IPS-NIHi7 (cell line): Measurements from ENCODE around the gene NUB1.
A peak's percentile ranks its signal among the peaks of the same experiment; 100 is the strongest.

Experiments
- DNase-seq: peaks from one replicate; pipeline ENCODE4 v3.0.0; 2012; ENCODE audit warnings: mixed read lengths; ENCODE audit errors: extremely low spot score

The NUB1 gene

DNA sequence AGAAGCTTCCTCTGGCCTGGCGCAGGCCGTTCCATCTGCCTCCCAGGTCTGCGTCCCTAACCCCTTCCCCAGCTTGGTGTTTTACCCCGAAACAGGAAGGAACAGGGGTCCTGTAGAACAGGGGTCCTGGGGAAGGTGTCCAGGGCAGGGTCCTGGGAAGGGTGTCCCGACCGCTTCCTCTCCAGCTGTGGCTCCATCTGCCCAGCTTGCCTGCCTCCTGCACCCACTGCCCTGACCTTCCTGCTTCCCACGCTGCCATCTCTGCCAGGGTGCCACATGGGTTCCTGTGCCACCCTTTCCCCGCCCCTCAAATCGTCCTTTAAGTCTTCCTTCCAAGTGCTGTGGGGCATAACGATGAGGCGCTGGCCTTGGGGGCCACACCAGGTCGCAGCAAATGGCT is 35.8 kb downstream of the NUB1 start:
- DNase-seq = no peak

DNA sequence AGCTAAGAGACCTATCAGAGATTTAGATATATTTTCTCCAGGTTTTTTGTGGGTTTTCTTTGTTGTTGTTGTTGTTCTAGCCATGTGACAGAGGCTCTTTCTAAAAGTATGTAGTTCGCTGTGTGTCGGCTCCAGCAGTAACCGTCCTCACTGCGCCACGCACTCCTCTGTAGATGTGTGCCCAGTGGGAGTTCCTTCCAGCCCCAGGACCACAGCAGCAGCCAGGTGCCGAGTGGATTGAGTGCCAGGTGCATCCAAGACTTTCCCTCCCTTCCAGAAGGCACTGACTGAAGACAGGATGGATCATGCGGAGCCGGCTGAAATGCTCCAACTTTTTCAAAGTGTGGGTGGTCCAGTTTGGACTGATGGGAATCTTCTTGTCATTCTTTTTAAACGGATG is 36.4 kb downstream of the NUB1 start:
- DNase-seq = no peak

DNA sequence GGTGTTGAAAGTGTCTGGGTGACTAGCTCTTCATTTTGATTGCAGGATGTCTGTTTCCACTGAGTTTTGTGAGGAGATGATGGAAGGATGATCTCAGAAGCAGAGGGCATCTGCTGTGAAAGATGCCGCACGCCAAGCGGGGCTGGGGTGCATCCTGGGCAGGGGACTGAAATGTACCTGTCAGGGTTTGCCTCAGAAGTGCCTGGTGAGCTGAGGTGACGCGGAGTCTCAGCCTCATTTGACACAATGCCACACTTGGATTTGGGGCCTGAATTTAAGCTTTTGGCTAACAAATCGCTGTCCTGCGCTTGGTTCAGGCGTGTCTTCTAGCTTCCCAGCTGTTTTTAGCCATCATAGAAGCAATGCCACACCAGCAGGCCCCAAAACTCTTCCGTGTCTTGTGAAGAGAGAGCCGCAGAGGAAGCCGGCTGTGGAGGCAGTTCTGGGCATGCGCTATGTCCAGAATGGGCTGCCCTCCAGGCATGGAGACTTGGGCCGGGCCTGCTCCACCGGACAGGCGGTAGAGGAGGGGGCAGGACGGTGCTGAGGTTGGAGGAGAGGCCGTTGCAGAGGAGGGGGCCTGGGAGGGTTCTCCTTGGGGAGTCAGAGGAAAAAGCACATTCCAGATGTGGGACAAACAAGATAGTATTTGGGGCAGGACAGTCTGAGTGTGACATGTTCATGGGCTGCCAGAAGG is 37.0 kb downstream of the NUB1 start:
- no peak for DNase-seq

DNA sequence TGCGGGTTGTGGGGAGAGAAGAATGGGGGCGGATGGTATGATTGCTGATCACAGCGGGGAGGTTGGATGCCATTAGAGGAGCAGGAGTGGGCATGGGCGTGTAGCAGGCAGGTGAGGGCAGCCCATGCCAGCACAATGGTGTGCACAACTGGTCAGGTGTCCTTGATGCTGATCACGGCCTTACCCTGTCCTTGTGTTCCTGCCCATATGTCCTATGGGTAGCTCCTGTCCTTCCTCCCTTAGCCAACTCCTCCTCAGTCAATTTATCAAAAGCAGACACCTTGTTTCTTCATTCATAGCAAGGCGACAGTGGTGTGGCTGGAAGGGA is 37.5 kb downstream of the NUB1 start:
- DNase-seq = no peak

DNA sequence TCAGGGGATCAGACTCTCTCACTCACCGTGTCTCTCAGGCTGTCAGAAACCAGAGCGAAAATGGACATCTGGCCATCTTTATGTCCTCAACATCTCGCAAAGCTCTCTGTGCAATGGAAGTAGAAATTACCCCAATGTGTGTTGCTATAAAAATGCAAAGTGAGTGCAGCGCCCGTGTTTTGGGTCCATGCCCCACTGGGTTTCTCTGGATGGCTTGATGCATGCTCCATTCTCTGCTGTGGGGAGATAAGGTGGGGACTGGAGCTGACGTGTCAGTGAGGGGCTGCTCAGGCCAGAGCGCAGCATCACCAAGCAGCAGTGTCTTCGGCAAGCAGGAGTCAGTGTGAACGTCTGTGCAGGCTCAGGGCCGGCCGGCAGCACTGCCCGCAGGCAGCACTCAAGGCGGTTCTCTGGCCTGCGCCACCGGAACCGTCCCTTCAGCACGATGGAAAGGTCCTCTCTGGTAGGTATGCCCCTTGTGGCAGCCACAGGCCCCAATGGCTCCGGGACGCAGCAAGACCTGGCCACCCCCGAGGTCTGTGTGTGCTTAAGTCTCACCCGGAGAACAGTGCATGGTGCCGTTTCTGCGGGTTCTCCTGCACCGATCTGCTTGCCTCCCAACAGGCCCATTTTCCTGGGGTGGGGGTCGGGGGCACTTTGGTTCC is 38.1 kb downstream of the NUB1 start:
- DNase-seq = peak; percentile 60

DNA sequence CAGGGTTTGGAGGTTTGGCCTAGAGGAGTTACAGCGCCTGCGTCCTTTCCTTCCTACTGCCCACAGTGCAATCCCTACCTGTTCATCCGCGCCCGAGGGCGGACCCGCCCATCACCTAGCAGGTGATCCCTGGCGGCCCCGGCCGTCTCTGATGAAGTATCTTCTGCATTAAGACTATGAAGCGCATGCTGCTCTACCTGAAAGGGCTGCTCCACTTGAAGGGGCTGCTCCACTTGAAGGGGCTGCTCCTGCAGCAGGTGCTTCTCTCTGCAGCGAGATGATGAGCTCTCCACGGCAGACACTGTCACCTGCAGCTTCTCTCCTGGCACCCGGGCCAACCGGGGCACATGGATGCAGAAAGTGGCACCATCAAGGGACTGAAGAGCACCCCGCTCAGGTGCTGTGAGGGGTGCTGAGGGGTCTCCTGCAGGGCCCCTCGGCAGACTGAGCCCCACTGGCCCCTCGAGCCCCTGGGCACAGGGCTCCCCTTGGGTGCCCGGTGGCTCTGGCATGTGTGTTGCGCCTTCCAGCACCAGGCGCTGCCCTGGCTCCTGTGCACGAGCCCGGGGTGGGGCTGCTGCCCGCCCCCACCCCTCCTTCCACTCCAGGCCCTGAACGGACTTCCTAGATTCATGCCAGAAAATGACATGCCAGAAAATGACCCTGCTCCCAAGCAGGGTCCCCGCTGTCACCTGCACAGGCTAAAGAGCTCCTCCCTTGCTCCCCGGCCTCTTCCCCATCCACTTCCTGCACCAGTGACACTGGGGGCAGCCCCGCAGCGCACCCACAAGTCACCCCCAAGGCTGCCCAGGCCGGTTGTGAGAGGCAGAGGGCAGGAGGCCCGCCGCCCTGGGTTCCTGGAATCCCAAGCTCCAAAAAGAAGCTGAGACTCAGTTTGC is 38.8 kb downstream of the NUB1 start:
- no peak for DNase-seq

DNA sequence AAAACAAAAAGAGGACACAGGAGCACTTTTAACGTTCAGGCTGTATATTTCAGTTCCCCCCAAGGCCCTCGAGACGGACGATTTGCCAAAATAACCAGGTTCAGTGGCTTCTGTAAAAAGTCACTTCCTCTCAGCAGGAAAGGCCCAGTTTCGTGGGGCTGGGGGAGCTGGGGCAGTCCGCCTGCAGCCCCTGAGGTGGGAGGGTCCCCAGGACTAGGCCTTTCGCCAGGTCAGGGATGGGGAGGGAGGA is 39.4 kb downstream of the NUB1 start:
- DNase-seq = no peak

DNA sequence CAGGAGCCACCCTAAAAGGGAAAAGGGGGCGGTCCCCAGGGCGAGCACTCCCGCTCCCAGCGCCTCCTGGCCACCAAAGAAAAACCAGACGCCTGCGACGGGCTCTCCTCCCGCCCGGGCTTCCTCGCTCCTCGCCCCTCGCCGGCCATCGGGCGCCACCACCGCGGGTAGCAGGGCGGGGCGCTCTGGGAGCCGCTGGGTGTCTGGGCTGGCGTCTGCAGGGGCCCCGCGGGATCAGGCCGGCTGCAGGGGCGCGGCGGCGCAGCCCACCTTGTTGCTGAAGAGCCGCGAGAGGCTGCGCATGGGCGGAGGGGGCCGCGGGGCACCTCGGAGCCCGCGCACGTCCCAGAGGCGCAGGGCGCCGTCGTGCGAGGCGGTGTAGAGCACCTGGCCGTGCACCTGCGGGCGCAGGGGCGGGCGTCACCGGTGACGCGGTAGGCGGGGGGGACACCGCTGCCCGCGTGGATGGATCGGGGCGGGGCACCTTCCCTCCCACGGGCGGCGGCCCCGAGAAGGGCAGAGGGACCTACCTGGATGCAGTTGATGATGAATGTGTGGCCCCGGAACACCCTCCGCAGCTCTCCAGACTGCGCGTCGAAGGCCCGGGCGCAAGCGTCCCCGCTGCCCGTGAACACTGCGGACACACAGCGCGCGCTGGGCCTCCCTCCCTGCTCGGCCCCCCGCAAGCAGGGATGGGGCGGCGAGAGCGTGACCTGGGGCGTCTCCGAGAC is 39.9 kb downstream of the NUB1 start:
- DNase-seq = peak; percentile 88

DNA sequence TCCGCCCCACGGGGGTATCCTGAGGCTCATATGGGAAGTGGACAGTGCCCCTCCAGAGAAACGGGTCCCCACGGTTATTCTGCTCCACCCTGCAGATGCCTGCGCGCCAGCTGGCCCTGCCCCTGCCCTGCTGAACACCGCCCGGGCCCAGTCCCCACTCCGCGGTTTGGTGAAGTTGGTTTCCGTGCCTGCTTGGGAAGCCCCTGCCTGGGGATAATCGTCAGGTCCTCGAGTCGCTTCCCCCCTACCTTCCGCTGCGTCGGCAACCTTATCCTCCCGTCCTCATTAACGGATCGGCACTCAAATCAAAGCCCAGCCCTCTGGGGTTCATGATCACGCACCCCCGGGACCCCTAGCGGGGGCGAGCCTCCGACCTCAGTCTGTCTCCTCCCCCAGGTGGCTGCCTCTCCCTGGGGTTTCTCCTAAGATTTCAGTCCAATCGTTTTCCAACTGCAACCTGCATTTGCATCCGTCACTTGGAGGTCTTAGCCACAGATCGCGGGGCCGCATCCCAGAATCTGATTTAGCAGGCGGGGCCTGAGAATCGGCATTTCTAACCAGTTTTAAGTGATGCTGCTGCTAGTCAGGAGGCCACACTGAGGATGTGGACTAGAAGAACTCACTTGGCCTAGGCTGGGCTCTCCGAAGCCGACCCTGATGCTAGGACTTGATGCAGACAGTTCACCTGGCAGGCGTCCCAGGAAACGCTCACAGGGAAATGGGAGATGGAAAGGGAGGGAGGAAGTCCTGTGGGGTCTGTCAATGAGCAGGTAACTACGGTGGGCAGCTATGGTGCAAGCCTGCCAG is 40.7 kb downstream of the NUB1 start:
- peak; percentile 45 for DNase-seq

DNA sequence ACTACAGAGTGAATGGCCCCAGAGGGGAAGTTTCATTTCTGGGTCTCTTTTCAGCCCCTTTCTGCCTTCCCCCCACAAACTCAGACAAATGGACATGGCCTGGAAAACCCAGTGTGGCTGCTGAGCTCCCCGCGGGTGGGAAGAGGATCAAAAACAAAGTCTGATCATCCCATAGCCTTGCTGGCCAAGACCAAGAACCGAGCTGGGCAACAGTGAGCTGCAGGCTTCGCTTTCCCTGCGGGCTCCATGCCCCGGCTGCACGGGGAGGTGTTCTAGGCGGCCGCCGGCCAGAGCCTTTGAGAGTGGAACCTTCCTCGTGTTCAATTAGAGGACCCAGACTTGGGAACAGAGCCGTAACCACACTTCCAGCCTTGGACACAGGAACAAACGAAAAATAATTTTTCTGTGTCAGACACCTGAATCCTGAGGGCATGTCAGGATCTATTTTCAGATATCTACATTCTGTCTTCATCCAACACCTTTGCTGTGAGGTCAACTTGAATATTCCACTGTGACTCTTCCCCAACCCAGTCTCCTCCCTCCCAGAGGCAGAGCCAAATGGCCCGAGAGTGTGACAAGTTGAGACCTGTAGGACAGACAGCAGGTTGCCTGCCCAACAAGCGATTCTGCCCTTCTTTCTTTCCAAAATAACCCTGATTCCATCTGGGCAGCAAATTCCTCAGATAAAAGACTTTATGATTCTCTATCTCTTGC is 42.2 kb downstream of the NUB1 start:
- no peak for DNase-seq

DNA sequence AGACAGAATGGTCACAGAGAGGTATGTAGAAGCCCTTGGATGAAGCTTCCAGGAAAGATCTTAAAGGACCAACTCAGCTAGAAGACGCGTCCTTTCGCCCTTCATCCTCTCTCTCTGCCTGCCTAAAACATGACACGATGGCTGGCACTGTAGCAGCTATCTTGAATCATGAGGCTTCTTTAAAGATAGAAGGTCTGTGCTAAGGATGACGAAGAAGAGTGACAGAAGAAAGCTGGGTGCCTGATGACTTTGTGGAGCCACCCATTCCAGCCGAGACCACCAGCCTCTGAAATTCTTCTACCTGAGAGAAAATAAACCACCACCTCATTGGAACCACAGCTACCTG is 42.7 kb downstream of the NUB1 start:
- no peak for DNase-seq

DNA sequence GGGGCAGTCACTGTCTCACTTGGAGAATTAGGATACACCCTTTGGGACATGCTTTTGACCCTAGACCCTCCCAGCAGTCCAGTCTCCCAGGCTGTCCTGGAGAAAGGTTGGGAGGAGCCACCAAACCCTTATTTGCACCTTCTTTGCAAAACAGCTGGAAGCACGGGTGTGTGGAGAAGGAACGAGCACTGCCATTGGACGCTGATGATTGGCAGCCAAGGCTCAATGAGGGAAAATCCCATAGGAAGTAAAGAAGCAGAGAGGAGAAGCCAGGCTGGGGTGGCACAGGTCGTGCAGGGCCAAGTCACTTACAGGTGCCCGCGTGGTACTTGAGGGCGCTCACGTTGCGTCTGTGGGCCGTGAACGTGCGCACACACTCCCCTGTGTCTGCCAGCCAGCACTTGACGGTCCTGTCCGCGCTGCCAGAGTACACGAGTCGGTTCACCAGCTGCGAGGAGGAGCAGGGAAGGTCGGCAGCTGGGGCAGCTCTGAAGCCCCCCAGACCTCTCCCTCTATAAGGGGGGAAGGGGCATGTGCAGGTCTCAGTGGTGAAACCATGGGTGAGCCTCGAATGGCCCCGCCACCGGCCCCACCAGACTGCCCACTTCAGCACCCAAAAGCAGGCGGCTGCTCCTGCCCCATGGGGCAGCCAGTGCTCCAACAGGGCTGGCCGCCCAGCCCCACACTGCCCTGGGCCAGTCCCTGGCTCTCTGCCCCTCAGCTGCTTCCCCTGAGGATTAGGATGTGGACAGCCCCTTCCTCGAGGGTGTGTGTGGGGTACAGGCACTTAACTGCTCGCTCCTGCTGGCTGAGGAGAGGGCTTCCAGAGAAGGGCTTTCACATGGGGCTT is 43.4 kb downstream of the NUB1 start:
- no peak for DNase-seq

DNA sequence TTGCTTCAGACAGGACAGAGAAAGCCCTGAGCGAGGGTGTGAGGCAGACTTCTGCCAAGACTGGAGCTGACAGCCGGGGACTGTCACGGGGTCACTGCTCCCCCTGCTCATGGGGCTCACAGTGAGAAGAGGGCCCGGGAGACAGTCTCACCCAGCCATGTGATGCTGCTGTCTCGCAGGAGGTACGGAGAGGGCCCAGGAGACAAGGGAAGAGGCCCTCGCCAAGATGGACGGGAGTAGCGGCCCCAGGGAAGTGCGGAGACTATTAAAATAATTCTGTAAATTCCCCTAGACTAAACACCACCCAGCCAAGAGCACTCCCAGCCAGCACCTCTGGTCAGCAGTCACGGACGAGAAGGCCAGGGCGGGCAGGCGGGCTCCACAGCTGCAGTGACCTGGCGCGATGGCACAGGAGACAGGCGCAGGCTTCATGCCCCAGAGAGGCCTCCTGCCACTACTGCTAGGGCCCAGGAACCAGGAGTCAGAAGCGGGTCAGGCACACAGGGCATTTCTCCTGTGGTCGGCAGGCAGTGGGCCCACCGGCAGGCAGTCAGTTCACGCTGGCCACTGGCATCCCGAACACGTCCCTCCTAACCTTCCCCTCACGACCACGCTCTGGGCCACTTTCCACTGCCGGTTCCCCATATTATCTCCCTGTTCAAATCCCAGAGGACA is 44.2 kb downstream of the NUB1 start:
- no peak for DNase-seq

DNA sequence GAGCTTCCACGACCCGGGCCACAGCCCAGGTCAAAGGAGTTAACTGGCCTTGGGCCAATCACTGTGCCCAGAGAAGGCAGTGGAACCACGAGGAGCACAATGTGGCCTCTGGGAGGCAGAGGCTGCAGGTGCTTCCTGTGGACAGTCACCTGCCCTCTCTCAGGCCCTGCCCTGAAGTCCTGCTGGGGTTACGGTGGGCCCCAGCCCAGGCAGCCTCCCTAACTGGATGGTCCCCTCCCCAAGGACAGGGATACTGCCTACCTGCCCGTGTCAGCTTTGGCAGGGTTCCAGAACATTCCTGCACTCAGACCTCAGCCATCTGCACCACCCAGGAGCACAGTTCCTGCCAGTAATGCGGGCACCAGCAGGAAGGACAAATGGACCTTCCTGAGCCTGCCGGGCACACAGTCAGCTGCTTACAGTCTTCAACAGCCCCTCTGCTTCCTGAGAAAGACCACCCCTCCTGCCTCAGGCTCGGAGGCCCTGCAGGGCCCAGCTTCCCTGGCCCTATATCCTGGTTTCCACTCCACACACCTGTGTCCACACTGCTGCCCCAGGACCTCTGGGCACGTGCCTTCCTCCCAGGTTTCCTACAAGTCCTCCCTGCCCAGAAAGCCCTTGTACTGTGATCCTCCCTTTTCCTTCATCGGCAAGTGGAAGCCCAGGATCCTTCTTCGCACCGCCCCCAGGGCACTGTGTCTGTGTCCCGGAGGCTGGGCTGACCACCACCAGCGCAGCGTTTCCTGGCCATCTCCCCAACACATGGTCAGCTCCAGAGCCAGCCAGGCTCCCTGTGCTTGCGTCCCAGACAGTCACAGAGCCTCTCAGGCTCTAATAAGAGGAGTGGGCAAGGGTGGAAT is 44.9 kb downstream of the NUB1 start:
- no peak for DNase-seq

DNA sequence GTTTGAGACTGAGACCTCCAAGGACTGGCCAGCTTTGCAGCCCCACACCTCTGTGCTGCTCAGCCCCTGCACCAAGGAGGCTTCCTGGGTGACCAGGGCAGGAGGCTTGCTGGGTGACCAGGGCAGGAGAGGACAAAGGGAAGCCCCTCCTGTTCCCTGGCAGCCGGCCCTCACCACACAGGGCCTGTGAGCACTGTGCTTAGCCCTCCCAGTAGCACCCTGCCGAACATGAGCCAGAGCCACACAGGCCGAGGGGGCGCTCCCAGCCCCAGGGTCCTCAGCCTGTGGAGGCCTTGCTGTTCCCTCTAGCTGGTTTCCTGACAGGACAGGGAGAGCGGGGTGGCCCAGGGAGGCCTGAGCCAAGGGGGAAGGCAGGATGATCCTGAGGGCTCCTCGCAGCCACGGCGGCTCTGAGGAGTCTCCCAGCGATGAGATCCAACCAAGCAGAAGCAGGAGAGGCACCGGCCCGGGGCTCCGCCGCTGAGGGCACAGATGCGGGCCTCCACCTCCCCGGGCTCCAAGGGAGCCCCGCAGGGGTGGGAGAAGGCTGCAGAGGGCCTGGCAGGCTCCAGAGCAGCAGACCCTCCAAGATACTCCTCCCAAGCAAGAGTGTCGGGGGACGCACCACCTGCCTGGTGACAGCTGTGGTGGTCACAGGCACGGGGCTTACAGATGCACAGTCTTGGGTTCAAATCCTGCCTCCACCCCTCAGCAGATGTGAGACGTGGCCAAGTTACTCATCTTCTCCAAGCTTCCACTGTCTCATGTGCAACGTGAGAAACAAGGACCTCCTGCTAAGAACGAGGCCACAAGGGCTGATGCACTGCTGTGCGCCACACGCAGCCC is 45.8 kb downstream of the NUB1 start:
- DNase-seq = no peak

DNA sequence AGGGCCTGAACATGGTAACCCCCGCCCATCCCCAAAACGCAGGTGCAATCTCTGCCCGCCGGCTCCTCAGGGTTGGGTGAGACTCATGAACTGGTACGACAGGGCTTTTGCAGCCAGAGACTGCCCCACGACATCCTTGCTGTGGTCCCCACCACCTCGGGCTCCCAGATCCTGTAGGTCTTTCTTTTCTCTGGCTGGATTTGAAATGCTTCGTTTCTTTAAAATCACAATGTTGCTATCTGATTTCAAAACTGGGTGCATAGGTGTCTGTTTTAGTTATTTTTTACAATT is 46.3 kb downstream of the NUB1 start:
- DNase-seq = no peak

DNA sequence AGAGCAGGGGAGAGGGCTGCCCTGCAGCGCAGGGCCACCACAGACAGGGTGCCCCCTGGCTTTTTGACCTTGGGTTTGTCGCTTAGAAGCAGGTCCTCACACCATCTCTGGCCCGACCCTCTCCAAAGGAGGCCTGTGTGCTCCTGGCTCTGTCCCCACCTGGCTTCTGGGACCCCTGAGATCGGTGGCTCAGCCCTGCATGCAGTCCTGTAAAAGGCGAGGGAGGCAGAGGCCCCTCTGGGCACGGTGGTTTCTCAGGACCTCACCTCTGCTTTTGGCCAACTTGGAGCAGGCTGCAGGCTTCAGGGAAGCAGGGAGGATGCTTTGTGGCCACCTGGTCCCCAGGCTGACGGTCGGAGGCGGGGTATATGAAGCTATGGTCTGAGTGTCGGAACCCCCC is 46.8 kb downstream of the NUB1 start:
- no peak for DNase-seq
